Kidney epithelial cell (primary cell): Measurements from ENCODE around the gene VWA5B1. TPM values are rescaled to one million over a fixed set of nuclear protein-coding genes. Genes with fewer than 3 reads are reported as not detected.

Experiments
- DNase-seq: peaks from one replicate; pipeline ENCODE4 v3.0.0-alpha.2; 2010; ENCODE audit warnings: low read depth
- H3K27me3 ChIP-seq: 2 replicates; pipeline ENCODE4 v1.6.0; 2011; ENCODE audit warnings: low read length; ENCODE audit not compliant: control insufficient read depth, insufficient read depth
- H3K36me3 ChIP-seq: 2 replicates; pipeline ENCODE4 v1.5.1; 2011; ENCODE audit warnings: low read length; ENCODE audit not compliant: control insufficient read depth, insufficient read depth
- H3K4me3 ChIP-seq: 2 replicates; pipeline ENCODE4 v1.5.1; 2011; ENCODE audit warnings: low read depth, mild to moderate bottlenecking, control low read depth, low read length
- total RNA-seq: library from RNA; depleted of rRNA; stranded (reverse); fragments of >200 nt; gene quantifications from 2 replicates; pipeline ENCODE4 v1.2.3, GENCODE V29; 2015
- TF ChIP-seq, protein P1 (sequence below): IDR thresholded peaks from 2 replicates; pipeline ENCODE4 v1.5.1; 2011; ENCODE audit warnings: mild to moderate bottlenecking, moderate library complexity, low read length, control low read depth, inconsistent platforms; ENCODE audit not compliant: insufficient read depth, poor library complexity, severe bottlenecking

VWA5B1 gene
- total RNA-seq, 1 donor from 2014 or later = not detected

DNA sequence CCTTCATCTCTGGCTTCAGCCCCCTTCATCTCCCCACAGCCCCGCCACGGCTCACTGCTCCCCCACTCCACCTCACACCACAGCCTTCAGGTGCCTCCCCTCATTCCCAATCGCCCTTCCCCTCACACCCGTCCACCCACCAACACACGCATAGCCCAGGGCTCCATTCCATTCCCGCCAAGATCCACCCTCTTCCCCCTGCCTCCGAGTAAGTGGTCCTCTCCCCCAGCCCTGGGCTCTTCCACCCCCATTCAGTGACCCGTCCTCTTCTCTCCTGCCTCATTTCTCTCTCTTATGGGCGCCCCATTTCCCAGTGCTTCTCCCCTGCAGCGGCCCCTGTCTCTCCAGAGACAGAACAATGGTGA lies 53.2 kb downstream of the VWA5B1 start:
- TF ChIP-seq, protein P1, sequence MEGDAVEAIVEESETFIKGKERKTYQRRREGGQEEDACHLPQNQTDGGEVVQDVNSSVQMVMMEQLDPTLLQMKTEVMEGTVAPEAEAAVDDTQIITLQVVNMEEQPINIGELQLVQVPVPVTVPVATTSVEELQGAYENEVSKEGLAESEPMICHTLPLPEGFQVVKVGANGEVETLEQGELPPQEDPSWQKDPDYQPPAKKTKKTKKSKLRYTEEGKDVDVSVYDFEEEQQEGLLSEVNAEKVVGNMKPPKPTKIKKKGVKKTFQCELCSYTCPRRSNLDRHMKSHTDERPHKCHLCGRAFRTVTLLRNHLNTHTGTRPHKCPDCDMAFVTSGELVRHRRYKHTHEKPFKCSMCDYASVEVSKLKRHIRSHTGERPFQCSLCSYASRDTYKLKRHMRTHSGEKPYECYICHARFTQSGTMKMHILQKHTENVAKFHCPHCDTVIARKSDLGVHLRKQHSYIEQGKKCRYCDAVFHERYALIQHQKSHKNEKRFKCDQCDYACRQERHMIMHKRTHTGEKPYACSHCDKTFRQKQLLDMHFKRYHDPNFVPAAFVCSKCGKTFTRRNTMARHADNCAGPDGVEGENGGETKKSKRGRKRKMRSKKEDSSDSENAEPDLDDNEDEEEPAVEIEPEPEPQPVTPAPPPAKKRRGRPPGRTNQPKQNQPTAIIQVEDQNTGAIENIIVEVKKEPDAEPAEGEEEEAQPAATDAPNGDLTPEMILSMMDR = no peak
- DNase-seq = no peak
- peak overlapping the region; percentile 2 for H3K4me3 ChIP-seq
- H3K27me3 ChIP-seq = peaks cover 18% of the 10 kb centered on the region
- H3K36me3 ChIP-seq = no peaks in the 10 kb centered on the region

DNA sequence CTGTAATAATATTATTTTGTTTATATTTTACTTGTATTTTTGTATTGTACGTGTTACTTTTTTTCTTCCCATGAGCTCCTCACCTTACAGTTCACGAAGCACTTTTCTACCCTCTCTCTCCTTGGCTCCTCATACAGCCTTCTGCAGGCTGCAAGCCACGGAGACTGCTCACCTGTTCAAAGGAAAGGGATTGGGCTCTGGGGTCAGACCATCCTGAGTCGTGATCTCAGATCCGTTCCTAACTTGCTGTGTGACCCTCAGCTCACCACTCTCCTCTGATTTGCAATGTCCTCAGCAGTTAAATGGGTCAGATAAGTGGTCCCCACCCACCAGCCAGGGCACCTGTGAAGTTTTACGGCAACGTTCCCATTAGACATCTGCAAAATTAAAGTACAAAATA lies 54.1 kb downstream of the VWA5B1 start:
- peaks cover 18% of the 10 kb centered on the region for H3K27me3 ChIP-seq
- TF ChIP-seq, protein P1 = no peak
- H3K36me3 ChIP-seq = no peaks in the 10 kb centered on the region
- H3K4me3 ChIP-seq = no peak overlapping the region
- DNase-seq = no peak

DNA sequence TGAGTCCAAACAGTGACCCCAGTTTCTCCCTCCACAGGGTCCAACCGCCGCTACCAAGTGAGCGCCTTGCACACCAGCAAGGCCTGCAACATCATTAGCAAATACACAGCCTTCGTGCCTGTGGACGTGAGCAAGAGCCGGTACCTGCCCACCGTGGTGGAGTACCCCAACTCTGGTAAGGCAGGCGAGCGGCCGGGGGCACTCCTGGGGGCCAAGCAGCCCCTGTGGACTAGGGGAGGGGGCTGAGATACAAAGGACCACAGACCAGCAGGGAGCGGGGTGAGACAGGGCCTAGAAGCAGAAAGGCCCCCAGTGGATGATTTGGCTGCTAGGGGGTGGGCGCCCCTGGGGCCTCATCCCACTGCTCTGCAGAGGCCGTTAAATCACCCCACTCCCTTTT lies 54.7 kb downstream of the VWA5B1 start:
- no peak for DNase-seq
- TF ChIP-seq, protein P1 = no peak
- peaks cover 18% of the 10 kb centered on the region for H3K27me3 ChIP-seq
- H3K4me3 ChIP-seq = no peak overlapping the region
- H3K36me3 ChIP-seq = no peaks in the 10 kb centered on the region

DNA sequence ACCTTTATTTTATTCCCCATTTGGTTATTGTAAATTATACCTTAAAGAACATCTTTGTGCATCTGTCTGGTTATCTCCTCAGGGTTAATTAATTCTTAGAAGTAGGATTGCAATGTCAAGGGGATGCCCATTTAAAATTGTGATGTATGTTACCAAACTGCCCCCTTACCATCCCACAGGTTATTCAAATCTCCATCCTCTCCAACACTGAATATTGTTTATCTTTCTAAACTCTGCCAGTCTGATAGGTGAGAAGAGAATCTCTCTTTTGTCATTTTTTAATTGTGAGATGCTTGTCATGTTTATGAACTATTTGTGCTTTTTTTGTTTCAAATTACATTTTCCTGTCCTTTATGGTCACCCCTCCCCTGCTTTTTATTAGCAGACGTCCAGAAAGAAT lies 55.8 kb downstream of the VWA5B1 start:
- Histone ChIP-seq H3K4me3 (no peak overlapping the region), H3K36me3 (no peaks in the 10 kb centered on the region), H3K27me3 (peaks cover 18% of the 10 kb centered on the region)
- TF ChIP-seq, protein P1 = no peak
- no peak for DNase-seq

DNA sequence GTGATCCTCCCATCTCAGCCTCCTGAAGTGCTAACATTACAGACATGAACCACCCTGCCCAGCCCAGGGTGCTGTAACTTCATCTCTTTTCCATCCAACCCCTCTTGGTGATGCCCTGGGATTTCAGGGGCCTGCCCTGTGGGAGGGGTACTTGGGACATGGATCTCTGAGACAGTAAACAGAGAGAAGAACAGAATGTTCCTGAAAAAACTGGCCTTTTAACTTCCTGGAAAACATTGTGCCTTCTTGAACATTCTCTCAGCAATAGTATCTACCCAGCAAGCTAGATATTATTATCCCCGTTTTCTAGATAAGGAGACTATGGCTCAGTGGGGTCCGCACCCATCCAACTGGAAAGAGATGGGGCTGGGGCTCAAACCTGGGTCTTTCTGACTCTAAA lies 57.0 kb downstream of the VWA5B1 start:
- TF ChIP-seq, protein P1 = no peak
- H3K27me3 ChIP-seq = peaks cover 12% of the 10 kb centered on the region
- DNase-seq = no peak
- H3K36me3 ChIP-seq = no peaks in the 10 kb centered on the region
- H3K4me3 ChIP-seq = no peak overlapping the region

DNA sequence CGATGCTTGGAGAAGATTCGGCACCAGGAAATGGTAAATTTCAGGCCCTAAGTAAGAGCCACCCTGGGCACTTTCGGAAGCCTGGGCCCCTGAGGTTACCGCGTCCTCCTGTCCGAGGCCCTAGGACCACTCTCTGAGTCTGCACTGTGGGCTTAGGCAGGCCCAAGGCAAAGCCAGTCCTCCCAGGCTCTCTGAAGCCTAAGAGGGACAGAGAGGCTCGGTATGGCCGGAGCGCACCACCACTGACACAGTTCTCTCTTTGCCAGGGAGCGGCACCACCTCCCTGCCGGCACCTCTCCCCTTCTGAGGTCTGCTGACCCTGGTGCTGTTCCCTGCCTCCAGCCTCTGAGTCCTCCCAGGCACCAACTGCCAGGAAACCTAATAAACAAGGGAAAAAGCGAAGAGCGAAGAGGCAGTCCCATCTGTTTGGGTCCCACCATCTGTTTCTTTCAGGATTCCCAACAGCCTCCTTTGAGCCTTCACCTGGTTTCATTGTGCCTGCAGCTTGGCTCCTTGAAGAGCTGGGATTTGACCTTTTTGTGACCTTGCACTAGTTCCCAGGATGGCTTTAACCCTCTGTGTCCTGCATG lies 57.7 kb downstream of the VWA5B1 start:
- TF ChIP-seq, protein P1 = no peak
- DNase-seq = no peak
- Histone ChIP-seq H3K27me3 (peaks cover 5% of the 10 kb centered on the region), H3K36me3 (no peaks in the 10 kb centered on the region), H3K4me3 (no peak overlapping the region)
